Left kidney (tissue), 2 donors: ENCODE results near the gene DYSF. TPM values are rescaled to one million over a fixed set of nuclear protein-coding genes. Genes with fewer than 3 reads are reported as not detected.

Source experiments
- DNase-seq: peaks from one replicate; pipeline ENCODE4 v3.0.0-alpha.2; 2013
- polyA plus RNA-seq: library from polyadenylated mRNA; unstranded; fragments of 120-200 nt; gene quantifications from one replicate; pipeline ENCODE4 v1.2.1, GENCODE V29; 2013; ENCODE audit not compliant: insufficient read length

The DYSF gene
- polyA plus RNA-seq, 1 donor, result 15.4 TPM

DNA sequence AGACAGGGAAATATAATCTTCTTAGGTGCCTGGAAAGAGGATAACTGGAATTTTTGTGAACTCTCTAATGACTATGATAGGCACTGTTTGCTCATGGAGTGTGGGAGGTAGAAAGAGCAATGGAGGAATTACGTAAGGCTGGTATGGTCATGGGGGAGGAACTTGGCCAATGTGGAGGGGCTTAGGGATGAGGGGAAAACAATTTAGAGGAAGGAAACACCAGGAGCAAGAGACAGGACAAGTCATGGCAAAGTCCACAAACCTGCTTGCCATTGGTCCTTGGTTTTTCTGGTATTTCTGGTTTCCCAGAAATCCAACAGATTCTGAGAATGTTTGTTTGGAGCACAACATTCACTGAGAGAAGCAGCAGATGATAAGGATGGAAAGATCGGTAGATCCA is 274.2 kb downstream of the DYSF start:
- DNase-seq, result no peak

DNA sequence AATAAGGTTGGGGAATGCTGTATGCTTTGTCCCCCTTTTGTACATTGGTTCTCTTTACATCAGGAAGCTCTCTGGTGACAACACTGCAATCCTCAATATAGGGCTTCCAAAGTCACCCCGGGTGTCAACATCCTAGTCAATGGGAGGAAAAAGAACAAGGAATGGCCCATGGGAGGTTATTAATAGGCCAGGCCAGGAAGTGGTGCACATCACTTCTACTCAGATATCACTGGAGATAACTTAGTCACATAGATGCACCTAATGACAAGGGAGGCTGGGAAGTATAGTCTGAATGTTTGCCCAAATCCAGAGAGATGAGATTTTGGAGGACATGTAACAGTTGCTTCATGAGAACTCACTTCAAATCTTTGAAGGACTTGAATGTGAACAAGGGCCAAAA is 274.7 kb downstream of the DYSF start:
- DNase-seq, result no peak

DNA sequence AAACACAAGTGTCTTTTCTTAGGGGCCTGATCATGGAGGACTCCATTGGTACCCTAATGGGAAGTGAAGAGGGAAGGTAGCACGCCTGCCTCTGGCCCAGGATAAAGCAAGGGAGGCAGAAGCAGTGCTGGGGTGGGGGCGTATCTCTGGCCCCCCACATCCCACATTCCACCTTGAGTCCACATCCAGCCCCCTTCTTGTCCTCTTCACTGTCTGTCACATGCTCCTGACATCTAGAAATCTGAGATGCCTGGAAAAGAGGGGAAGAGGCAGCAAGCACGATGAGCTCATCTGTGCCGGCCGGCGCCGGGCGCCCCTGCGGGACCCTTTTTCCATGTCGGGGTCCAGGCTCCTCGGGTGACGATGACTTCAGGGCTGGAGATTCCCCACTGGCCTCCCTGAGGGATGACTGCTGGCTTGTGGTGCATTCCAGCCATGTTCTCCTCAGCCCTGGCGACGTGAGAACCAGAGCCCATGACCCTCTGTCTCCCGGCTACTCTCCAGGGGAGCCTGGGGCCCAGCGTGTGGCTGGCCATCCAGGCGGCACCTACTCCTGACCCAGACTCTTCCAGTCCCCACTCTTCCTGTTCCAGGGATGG is 277.5 kb downstream of the DYSF start:
- DNase-seq, result no peak

DNA sequence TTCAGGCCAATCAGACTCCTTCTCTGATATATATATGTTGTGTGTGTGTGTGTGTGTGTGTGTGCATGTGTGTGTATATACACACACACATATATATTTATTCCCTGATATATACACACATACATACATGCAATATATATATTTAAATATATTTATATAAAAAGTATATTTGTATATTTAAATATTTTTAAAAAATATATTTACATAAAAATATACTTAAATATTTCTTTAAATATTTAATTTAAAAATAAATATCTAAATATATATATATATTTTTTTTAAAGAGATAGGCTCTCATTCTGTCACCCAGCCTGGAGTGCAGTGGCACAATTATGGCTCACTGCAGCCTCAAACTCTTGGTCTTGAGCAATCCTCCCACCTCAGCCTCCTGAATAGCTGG is 281.3 kb downstream of the DYSF start:
- no peak for DNase-seq

DNA sequence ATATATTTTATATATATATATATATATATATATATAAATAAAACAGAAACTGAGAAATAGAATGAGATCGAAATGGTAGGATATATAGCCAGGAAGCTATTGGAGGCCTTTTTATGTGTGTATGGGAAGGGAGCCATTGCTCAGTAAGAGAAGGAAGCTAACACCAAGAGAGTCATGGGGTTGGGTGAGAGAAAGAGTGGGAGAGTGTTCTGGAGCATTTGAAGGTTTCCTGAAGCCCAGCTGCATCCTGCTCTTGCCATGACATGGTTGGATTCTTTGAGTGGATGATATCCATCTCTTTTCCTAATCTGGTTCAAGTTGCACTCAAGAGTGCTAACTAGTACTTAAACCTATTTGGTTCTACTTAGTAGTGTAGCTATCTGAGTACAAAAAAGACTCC is 282.3 kb downstream of the DYSF start:
- DNase-seq, result no peak

Other genes with a start within 250 kb of the DYSF start
- 21.6 TPM for gene PAIP2B, start 226.5 kb upstream of the DYSF start, polyA plus RNA-seq
- gene ZNF638, start 121.8 kb upstream of the DYSF start, polyA plus RNA-seq, result 285 TPM